Occipital lobe (tissue), 1 donor: ENCODE results near the gene NEUROG3. TPM values are rescaled to one million over a fixed set of nuclear protein-coding genes. Genes with fewer than 3 reads are reported as not detected.

Source experiments
- total RNA-seq: library from RNA; depleted of rRNA; stranded (reverse); fragments of >200 nt; gene quantifications from one replicate; pipeline ENCODE4 v1.2.3, GENCODE V29; 2014

The NEUROG3 gene
- total RNA-seq, 1 donor from 2014 or later: not detected

Other genes with a start within 250 kb of the NEUROG3 start
- gene TACR2, start 156.5 kb downstream of the NEUROG3 start, total RNA-seq: 0.47 TPM
- 3.1 TPM for gene TSPAN15, start 122.0 kb downstream of the NEUROG3 start, total RNA-seq
- 10.1 TPM for gene FAM241B, start 56.8 kb upstream of the NEUROG3 start, total RNA-seq
- 1.7 TPM for gene COL13A1, start 228.5 kb upstream of the NEUROG3 start, total RNA-seq